ENCODE data around the gene SH3RF3. TPM values are rescaled to one million over a fixed set of nuclear protein-coding genes. Genes with fewer than 3 reads are reported as not detected.

The SH3RF3 gene
- total RNA-seq, 3 donors from 2014 or later = 3.2 to 5.6 (median 4.6) TPM

GRCh38 chr2:109193807-109194619 is 65.0 kb downstream of the SH3RF3 start:
- DNase-seq (ENCODE audit: low spot score in 2 of 2) = peak in 1 of 2 donors; percentile 45
- intact Hi-C loops (cut with DNase I; ENCODE audit: low total_unique reads) = no loop called here

GRCh38 chr2:109194620-109194937 is 65.6 kb downstream of the SH3RF3 start:
- Histone ChIP-seq H3K27me3 (no peaks in the 10 kb centered on the region), H3K27ac (no peak overlapping the region), H3K4me3 (no peak overlapping the region), H3K36me3 (no peaks in the 10 kb centered on the region), H3K9me3 (no peaks in the 10 kb centered on the region), H3K4me1 (peaks cover 0 to 5% of the 10 kb centered on the region in 2 donors)
- intact Hi-C loops (cut with DNase I; ENCODE audit: low total_unique reads) = no loop called here
- no peak for TF ChIP-seq POLR2A (IDR thresholded peaks at IDR 0.05)
- no peak for TF ChIP-seq CTCF (IDR thresholded peaks at IDR 0.05)
- TF ChIP-seq POLR2AphosphoS5 (IDR thresholded peaks at IDR 0.05) = no peak
- DNase-seq (ENCODE audit: low spot score in 2 of 2) = no peak

More at GRCh38 chr2:109193807-109194619, 65.0 kb downstream of the SH3RF3 start:
- TF ChIP-seq POLR2A (IDR thresholded peaks at IDR 0.05) = no peak
- no peak for TF ChIP-seq CTCF (IDR thresholded peaks at IDR 0.05)
- H3K4me3 ChIP-seq = no peak overlapping the region
- H3K27ac ChIP-seq = no peak overlapping the region
- H3K9me3 ChIP-seq = no peaks in the 10 kb centered on the region
- H3K36me3 ChIP-seq = no peaks in the 10 kb centered on the region
- no peaks in the 10 kb centered on the region for H3K27me3 ChIP-seq
- peaks cover 0 to 5% of the 10 kb centered on the region in 2 donors for H3K4me1 ChIP-seq

- intact Hi-C loops (cut with DNase I; ENCODE audit: low total_unique reads) = no loop called here
- no peak overlapping the region for H3K27ac ChIP-seq
- peak in 1 of 2 donors; percentile 19 for DNase-seq (ENCODE audit: low spot score in 2 of 2)
- no peak overlapping the region for H3K4me3 ChIP-seq
- TF ChIP-seq CTCF (IDR thresholded peaks at IDR 0.05) (no peak), POLR2AphosphoS5 (IDR thresholded peaks at IDR 0.05) (no peak), POLR2A (IDR thresholded peaks at IDR 0.05) (no peak)
- H3K4me1 ChIP-seq = peaks cover 0 to 5% of the 10 kb centered on the region in 2 donors
- no peaks in the 10 kb centered on the region for H3K36me3 ChIP-seq
- H3K27me3 ChIP-seq = no peaks in the 10 kb centered on the region
- H3K9me3 ChIP-seq = no peaks in the 10 kb centered on the region
Observed at GRCh38 chr2:109195193-109196045, 66.4 kb downstream of the SH3RF3 start.

GRCh38 chr2:109196081-109196875 is 67.3 kb downstream of the SH3RF3 start:
- intact Hi-C loops (cut with DNase I; ENCODE audit: low total_unique reads) = no loop called here
- Histone ChIP-seq H3K27me3 (no peaks in the 10 kb centered on the region), H3K36me3 (no peaks in the 10 kb centered on the region), H3K27ac (no peak overlapping the region), H3K9me3 (no peaks in the 10 kb centered on the region), H3K4me3 (no peak overlapping the region), H3K4me1 (peaks cover 0 to 5% of the 10 kb centered on the region in 2 donors)
- peak in 1 of 2 donors; percentile 37 for DNase-seq (ENCODE audit: low spot score in 2 of 2)
- TF ChIP-seq POLR2A (IDR thresholded peaks at IDR 0.05) = no peak
- no peak for TF ChIP-seq CTCF (IDR thresholded peaks at IDR 0.05)
- TF ChIP-seq POLR2AphosphoS5 (IDR thresholded peaks at IDR 0.05) = no peak

Data from breast epithelium (tissue), 4 donors.